Stimulated activated CD8-positive, alpha-beta memory T cell treated with anti-CD3 and anti-CD28 coated beads, Interleukin-15, amount 100 ng/mL, for 1 hour (primary cell): ENCODE data around the gene NRXN3.

Experiments used
- DNase-seq: peaks from one replicate; pipeline ENCODE4 v3.0.0-alpha.2; 2020; ENCODE audit warnings: low read depth

Gene NRXN3

DNA sequence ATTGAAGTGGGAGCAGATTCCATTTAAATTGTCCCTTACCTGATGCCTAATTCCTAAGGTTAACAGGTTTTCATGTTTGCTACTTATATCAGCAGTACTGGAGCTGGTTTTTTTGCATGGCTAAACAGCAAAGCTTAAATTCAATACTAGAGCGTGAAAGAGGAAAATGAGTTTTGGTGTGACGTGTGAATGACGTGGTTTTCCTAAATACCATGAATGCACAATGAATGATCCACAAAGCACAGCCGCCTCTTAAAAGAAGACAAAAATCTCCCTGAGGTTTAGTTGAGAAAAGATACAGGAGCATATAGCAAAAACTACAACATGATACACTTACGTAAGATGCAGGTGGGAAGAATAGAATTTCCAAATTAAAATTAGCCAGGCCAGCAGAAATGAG is 1310.0 kb downstream of the NRXN3 start:
- no peak for DNase-seq

DNA sequence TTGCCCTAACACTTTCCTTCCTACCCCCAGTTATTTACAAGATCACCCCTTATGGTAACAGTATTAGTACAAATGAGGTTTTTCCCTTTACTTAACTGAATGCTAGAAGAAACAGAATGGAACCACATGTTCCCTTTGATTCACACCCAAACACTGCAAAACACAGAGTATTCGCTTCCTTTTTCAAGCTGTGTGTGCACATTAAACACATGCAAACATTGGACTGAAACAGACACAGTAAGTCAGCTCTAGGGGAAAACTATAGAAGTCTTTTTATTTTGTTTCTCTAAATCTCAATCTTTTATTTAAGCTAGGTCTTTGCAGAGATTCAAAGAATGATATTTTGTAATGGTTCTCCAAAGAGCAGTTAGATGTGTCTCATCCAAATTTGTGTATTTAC is 1312.7 kb downstream of the NRXN3 start:
- no peak for DNase-seq

DNA sequence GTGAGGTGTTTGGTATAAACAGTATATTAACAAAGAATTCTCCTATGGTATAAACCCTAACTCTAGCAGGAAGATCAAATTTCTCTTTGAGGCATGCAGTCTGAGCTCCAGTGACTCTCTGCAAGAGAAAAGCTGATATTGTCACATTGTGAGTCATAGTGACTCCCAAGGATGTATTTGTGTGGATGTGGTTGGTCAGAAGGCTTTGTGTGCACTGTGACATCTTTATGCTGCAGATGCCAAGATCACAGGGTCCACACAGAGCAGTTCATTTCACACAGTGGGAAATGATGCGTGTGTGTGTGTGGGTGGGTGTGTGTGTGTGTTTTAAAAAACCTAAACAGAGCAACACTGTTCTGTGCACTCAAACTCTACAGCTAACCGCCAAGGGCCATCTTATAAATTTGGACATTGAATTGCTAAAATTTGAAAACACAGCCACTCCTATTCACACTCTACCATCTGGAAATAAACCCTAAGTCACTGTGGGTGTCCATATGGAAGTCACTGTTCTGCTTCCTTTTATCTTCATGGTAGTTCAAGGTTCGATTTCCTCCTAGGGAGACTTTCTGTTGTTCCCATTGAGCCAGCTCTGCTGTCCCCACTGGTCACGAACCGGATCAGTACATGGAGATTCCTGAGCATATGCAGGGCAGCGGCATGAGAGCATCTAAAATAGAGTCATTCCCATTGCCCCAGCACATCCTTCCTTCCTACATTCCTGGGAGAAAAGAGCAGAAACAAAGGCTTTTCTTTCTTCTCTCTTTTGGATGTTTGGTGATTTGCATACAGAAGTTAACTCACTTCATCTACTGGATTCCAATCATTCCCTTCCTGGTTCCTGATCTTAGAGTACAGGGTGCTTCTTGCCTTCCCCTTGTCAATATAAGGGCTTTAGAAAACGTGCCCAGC is 1313.6 kb downstream of the NRXN3 start:
- DNase-seq: no peak

DNA sequence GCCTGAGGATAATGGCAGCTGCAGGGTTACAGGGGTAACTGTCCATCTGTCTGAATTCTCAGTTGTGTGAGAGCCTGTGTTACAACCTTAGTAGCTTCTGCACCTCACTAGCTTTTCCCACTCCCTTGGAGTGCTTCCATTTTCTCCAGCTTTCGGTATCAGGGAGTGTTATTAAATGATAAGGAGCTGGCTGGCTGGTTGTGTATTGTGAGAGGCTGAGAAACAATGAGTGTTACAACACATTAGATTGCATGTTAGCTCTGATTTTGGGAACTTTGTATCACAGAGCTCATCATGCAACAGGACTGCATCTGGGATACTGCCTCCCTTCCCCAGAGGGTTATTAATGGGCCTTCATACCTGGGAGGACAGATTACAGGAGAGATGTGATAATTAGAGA is 1317.5 kb downstream of the NRXN3 start:
- DNase-seq: no peak

DNA sequence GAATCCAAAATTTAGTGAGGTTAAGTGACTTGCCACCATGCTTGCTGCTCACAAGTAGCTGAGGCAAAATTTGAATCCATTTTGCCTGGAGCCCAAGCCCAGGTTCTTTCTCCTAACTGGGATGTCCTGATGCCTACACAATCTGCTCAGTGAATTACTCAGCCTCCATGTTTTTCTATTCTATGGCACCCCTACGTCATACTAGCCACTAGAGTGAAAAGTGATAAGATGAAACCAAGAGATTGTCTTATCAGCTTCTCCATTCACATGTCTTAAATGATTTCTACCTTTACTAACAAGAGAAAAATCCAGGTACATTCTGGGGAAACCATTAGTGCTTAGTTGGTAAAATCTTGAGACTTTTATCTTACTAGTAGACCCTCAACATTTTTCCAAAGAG is 1321.0 kb downstream of the NRXN3 start:
- no peak for DNase-seq

DNA sequence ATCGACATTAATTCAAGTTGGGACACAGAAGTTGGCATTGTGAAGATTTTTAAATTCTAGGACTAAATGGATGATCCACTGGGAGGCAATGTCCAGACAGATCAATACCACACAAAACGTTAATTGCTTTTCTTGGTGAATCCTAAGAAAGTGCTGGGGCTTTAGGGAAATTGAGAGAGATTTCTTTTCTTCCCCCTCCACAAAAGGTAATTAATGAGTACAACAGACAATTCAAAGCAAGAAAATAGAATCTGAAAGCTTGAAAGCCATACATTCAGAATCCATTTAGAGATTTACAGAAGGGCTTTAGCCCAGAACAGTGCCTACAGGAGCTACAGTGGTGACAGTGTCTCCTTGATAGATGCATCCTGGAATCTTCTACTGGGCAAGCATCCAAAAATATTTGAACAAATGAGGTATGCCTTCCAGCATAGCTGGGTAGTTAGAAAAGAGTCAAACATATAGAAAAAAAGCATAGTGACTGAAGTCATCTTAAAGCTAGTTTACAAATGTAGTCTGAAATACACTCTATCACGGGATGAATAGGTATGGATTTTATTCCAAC is 1323.0 kb downstream of the NRXN3 start:
- DNase-seq: no peak

DNA sequence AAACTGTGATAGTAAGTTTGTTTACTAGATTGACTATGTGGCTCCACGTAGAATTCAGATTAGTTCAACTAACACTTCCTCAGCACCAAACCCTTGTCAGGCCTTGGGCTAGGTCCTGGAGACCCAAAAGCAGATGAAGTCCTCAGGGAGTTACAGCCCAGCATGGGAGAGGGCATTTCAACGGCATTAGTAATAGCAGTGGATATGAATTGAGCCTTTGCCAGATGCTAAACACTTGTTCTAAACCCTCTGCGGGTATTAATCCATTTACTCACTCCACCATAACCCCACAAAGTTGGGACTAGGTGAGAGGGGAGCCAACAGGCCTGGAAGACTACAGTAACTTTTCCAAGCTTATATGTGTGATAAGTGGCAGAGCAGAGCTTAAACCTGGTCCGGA is 1326.5 kb downstream of the NRXN3 start:
- DNase-seq: no peak

DNA sequence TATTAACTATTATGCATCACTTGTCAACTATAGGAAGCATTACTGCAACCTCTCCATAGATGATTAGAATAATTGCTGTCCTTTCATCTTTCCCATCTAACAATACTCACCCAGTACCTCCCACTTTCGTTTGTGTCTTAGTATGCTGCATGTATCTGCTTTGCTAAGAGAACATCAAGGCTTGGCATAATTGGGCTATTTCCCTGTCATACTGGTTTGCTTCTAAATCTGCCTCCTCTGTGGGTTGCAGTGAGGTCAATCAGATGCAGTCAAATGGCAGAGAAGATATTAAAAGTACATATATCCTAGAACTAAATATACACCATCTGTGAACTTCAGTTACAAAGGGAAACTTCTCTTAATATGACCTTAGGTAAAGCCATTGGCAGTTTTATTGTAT is 1330.3 kb downstream of the NRXN3 start:
- DNase-seq: no peak

DNA sequence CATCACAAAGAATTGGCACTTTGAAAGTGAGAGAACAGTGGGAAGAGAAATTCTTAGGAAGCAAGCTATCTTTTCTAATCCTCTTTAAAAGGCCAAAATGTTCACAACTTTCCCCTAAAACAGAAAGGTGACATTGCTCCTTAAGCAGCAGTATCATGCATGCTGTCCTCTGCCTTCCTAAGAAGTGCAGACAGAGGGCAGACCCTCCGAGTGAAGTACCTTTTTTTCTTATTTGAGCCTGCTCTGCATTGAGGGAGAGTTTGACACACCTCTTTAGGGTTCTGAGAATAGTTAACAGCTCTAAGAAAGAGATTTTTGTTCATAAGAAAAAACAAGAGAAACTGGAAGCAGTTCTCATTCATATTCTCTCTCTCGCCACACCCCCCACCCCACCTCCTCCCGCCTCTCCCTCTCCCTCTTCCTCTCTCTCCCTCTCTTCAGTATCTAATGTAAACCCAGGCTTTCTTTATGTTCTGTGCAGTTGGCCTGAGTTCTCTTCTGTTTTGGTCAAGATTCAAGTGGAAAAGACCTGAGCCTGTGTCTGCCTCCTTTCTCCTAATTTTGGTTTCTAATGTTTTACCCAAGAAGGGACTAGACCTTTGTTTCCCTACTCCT is 1332.1 kb downstream of the NRXN3 start:
- no peak for DNase-seq

DNA sequence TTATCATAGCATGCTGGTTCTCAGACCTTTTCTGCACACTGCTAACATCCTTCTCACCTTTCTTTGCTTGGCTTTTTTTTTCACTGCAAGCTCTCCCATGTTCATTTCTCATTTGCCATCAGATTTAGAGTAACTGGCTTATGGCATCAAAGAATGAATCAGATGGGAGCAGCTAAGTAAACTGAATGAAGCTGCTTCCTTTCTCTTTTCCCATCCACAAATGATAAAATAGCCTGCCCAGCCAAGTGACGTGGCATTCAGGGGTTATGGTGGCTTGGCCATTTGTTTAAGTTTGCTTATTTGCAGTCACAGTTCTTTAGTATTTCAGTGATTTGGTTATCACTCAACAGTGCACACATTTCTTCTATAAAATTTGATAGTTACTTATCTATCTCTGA is 1332.6 kb downstream of the NRXN3 start:
- DNase-seq: no peak

DNA sequence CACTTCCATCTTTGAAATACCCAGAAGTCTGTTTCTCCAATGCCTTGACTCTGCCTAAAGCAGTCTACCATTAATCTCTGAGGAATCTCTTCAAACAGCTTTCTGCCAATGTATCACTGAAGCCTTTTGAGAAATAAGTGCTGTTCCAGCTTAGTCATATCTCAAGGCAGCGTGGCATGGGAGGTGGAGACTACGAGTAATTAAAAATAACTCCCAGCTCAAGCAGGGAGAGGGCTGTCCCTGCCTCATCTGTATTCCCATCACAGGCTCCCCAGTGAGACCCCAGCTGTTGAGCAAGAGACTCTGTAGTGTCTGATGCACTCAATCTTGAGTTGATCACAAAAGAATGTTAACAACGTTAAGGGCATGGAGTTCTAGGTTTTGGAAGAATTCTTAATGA is 1340.5 kb downstream of the NRXN3 start:
- DNase-seq: no peak

DNA sequence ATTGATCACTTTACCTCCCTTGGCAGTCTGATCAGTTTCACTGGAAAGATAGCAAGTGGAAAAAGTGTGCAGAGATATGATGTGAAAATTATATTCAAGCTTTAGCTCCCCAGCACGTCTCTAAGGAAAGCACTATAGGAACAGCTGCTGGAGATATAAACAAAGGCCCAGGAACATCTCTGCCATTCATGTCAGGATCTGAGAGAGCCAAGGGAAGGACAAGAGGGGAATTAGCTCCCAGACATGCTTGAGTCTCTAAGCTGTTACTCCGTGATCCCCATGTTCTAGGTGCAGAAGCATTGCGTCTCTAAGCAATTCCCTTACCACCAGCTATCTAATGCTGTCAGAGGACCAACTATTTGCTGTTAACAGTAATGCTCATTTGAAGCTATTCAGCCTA is 1341.0 kb downstream of the NRXN3 start:
- no peak for DNase-seq

DNA sequence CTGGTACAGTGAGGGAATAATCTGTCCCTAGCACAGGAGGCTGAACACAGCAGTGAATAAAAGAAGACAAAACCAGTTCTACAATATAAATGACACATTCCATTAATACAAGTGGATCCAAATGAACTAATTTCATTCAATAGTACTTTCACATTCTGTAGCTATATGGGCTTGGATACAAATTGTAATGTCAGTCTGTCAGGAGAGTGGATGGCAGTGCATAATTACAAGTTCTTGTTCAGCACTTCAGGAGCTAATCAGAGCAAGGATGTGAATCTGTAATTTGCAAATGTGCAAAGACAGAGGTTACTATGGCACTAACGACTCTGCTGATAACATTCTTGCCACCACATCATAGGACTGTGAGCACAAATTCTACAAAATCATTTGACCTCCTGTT is 1343.3 kb downstream of the NRXN3 start:
- DNase-seq: no peak

DNA sequence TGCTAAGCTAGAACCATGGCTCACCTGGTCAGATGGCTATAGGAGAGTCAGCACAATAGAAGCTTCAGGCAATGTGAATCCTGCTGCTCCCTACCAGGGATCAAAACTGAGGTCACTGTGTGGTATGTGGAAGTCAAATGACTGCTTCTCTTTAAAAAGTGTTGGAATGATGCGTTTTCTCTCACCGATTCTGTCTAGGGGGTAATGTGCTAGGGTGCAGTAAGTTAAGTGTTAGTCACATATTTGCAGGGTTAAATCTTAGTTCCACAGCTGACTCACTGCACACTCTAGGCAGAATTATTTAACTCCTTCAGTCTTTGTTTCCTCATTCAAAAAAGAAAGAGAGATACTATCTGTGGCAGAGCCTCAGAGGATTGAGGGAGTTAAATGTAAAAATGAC is 1344.5 kb downstream of the NRXN3 start:
- no peak for DNase-seq

DNA sequence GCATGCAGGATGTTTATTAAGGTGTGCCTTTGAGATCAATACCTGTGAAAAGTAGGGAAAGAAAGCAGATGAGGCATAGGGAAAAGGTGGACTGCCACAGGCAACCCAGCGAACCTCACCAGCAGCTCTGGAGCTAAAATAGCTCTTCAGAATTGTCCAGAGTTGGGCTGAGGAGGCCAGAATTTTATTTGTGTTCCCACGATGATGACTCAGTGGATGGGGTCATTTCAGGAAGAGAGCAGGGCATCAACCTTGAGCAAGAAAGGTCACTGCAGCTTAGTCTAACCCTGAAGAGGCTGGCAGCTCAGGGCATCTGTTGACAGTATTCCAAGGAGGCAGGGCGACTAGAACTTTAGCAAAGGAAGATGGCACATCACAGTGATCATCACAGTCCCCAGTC is 1345.0 kb downstream of the NRXN3 start:
- no peak for DNase-seq

DNA sequence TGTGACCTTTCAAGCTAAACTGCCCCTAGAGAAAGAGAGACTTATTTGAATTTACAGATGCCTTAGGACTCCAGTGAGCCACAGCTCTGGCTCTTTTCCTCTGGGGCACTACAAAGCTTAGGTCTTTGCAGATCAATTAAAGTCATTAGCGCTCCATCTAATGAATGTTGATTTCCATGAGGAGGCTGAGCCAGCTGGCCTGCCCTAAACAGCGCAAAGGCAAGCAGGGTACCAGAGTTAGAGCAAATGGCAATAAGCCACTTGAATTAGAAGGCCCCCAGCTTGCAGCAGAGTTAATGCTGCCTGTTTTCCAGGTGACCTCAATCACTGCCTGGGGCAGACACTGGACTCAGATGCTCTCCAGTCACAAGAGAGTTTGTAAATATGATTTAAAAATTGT is 1345.8 kb downstream of the NRXN3 start:
- no peak for DNase-seq

DNA sequence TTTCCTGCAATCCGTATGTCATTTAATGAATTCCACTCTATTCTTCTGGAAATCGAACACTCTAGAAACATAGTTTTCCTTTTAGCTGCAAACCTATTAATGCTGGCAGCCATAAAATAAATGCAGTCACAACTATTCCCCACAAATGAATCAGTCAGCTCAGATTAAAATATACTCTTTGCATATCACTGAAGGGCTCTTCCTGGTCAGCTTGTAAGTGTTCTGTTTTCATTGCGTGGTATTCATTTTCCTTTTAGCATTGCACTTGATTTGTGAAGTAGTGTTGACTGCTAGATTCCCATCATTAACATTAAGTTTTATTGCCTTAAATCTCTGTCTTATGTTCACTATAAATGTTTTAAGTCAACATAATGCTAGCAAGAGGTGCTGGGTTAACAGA is 1355.2 kb downstream of the NRXN3 start:
- DNase-seq: no peak

DNA sequence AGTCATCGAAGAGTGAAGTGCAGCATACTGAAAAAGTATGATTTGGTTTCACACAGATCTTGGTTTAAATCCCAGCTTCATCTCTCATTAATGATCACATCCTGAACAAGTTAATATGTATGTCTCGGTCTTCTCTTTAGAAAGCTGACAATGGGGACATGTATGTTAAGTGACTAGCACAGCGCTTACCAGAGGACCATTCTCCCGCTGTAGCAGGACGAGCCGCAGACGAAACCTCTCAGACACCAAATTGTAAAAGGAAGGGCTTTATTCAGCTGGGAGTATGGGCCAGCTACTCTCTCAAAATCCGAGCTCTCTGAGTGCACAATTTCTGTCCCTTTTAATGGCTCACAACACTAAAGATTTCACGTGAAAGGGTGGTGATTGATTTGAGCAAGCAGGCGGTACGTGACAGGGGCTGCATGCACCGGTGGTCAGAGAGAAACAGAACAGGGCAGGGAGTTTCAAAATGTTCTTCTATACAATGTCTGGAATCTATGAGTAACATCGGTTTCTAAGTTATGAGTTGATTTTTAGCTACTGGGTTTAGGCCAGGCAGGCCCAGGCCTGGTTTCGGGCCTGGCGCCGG is 1358.7 kb downstream of the NRXN3 start:
- DNase-seq: no peak

DNA sequence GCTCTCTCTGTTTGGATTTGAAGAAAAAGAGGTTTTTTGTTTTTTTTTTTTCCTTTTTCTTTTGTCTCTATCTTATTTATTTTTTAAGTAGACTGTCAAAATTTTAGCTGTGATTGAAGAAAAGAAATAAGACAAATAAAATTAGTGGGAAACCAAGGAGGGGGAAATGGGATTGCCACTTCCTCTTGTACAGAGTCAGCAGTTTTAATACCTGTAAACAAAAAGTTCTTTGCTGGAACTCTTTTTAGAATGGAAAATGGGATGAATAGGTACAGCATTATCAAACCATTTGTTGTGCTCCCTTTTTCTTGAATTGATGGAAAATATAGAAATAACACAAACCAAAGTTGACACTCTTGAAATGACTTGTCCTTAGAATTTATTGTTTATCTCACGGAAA is 1360.4 kb downstream of the NRXN3 start:
- no peak for DNase-seq

DNA sequence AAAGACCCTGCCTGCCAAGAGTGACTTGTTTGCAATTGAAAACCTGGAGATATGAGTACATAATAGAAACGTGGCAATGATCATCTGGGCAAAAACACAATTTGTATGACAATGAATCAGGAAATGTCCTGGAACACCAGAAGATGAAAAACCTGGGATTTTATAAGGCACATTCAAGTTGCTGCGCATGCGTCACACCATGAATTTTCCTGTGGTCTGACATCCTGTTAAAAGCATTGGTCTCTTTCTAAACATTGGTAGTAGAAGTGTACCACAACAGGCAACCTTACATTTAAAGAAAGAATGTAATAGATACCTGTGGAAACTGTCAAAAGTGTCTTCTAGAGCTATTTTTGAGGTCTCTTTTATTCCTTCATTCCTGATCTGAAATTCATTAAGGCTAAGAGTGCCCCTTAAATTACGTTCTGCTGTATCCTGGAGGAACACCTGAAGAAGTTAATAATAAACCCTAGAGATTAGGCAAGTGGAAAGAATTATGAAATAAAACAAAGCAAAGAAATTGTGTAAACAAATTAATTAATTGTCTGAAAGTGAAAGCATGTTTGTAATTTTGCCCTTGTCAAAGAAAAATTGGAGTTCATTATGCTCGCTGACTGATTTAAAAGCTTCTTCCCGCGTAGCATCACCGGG is 1364.7 kb downstream of the NRXN3 start:
- DNase-seq: no peak

DNA sequence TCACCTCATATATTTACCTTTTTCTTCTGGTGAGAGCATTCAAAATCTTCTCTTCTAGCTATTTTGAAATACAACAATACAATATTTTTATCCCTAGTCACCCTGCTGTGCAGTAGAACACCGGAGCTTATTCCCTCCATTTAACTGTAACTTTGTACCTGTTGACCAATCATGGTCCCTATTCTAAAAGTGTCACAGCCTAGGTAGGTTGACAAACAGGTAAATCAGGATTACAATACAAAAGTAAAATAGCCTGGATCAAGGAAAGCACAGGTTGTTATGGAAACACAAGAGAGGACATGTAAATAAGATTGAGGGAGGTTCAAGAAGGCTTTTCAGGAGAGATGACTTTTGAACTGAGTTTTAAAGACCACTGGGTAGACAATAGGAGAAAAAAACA is 1370.2 kb downstream of the NRXN3 start:
- DNase-seq: no peak

DNA sequence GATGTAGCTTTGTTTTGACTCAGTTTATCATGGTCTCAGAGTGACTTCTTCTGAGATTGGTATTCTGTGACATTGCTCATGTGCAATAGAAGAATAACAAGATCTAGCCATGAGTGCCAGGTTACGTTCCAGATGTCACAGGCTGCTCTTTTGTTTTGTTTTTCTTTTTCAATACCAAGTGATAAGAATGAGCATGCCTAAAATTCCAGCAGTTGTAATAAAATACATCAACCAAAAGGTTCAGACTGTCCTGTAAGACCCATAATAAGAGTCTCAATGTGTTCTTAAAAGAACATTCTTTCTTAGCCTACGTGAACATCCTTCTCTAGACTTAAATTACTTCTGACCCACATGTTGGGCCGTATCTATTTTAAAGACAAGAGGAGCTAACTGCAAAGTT is 1371.9 kb downstream of the NRXN3 start:
- DNase-seq: no peak

DNA sequence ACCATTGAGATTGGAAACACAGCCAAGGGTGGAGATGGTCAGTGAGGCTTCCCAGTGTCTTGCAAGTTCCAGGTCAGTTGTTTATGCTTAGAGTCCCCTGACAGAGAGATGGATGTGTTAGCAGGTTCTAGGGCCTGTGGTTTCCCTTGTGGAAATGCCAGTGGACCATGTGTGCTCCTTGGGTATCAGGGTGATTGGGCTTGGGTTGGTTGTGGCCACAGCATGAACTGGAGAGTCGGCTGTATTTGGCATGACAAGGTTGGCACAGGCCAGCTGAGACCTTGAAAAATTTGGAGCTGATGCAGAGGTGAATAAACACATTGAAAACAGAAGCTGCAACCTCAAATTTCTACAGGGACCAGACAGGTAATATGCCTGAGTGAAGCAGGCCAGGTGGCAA is 1373.2 kb downstream of the NRXN3 start:
- DNase-seq: no peak
